PC-9 (cell line): ENCODE data around the gene ZNF260. TPM values are rescaled to one million over a fixed set of nuclear protein-coding genes. Genes with fewer than 3 reads are reported as not detected.

ENCODE experiments used
- BruUV-seq: library from RNA; stranded (reverse); fragments of 400-500 nt; replicated peaks from 2 replicates; lab custom pipeline; 2021; lab: Mats Ljungman, UMichigan
- CTCF ChIA-PET: fragments of 300-600 bp; sonication (Branson Sonifier 250); formaldehyde crosslinking; loops from one replicate; lab custom pipeline; 2022; ENCODE audit warnings: antibody characterized with exemption; lab: Charles Lee
- POLR2A ChIA-PET: fragments of 300-600 bp; sonication (Branson Sonifier 250); formaldehyde crosslinking; loops from one replicate; lab custom pipeline; 2022; ENCODE audit warnings: antibody characterized with exemption; ENCODE audit not compliant: unreplicated experiment; lab: Charles Lee
- DNase-seq, 2 experiments: peaks; one replicate each; pipeline versions ENCODE4 v3.0.0 to v3.0.0-alpha.2; 2015 to 2022; ENCODE audit warnings: mixed read lengths in 1 of 2
- H2AFZ ChIP-seq: fragments of 200-600 bp; sonication (generic); 2 replicates; pipeline ENCODE4 v1.8.1; 2017; ENCODE audit warnings: antibody characterized with exemption
- H3F3A ChIP-seq: fragments of 200-600 bp; sonication (generic); 2 replicates; pipeline ENCODE4 v1.8.1; 2017; ENCODE audit warnings: antibody characterized with exemption, mild to moderate bottlenecking, low read depth; ENCODE audit not compliant: insufficient read depth
- H3K27ac ChIP-seq: fragments of 200-600 bp; sonication (generic); 2 replicates; pipeline ENCODE4 v1.6.1; 2016; ENCODE audit warnings: mixed run types
- H3K27me3 ChIP-seq: fragments of 200-600 bp; sonication (generic); 2 replicates; pipeline ENCODE4 v1.6.1; 2016; ENCODE audit warnings: low read depth, mixed run types; ENCODE audit not compliant: insufficient read depth
- H3K36me3 ChIP-seq: fragments of 200-600 bp; sonication (generic); 2 replicates; pipeline ENCODE4 v1.6.1; 2016; ENCODE audit warnings: low read depth, mixed run types
- H3K4me1 ChIP-seq: fragments of 200-600 bp; sonication (generic); replicated peaks from 2 replicates; pipeline ENCODE4 v1.6.1; 2016; ENCODE audit warnings: mixed run types; ENCODE audit not compliant: insufficient read depth
- H3K4me2 ChIP-seq: fragments of 200-600 bp; sonication (generic); 2 replicates; pipeline ENCODE4 v1.6.1; 2017; ENCODE audit warnings: mixed run types
- H3K4me3 ChIP-seq: fragments of 200-600 bp; sonication (generic); 2 replicates; pipeline ENCODE4 v1.6.1; 2016; ENCODE audit warnings: mixed run types
- H3K79me2 ChIP-seq: fragments of 200-600 bp; sonication (generic); 2 replicates; pipeline ENCODE4 v1.6.1; 2017; ENCODE audit warnings: low read depth, mixed run types
- H3K9me2 ChIP-seq: fragments of 200-600 bp; sonication (generic); 2 replicates; pipeline ENCODE4 v1.8.1; 2017; ENCODE audit warnings: mild to moderate bottlenecking; ENCODE audit not compliant: insufficient read depth
- H3K9me3 ChIP-seq: fragments of 200-600 bp; sonication (generic); 2 replicates; pipeline ENCODE4 v1.8.1; 2016; ENCODE audit warnings: low read depth; ENCODE audit not compliant: insufficient read depth
- H4K20me1 ChIP-seq: fragments of 200-600 bp; sonication (generic); 2 replicates; pipeline ENCODE4 v1.8.1; 2017; ENCODE audit not compliant: insufficient read depth
- EZH2 ChIP-seq: fragments of 200-600 bp; sonication (generic); IDR thresholded peaks from 2 replicates; pipeline ENCODE4 v1.8.0; 2017; ENCODE audit warnings: antibody characterized with exemption, low read depth
- intact Hi-C: fragments of 100-400 bp; cut with micrococcal nuclease; formaldehyde crosslinking; loops from one replicate; pipeline ENCODE4 v1.10.0; 2022; ENCODE audit not compliant: unreplicated experiment
- total RNA-seq: library from RNA; stranded (reverse); gene quantifications from 2 replicates; pipeline ENCODE4 v1.2.3, GENCODE V29; 2021
- TF ChIP-seq, protein P1 (sequence below): fragments of 200-600 bp; sonication (generic); conservative IDR thresholded peaks from 2 replicates; pipeline ENCODE4 v1.6.1; 2017; ENCODE audit warnings: mixed run types, antibody characterized with exemption, mild to moderate bottlenecking, moderate library complexity

ZNF260 gene
- total RNA-seq, 1 experiment from 2014 or later: 10.6 TPM

GRCh38 chr19:36526581-36526980 lies 1.5 kb downstream of the ZNF260 start:
- ChIA-PET CTCF (no interaction called here), POLR2A (no interaction called here)
- intact Hi-C loops: no loop called here
- no peak for TF ChIP-seq EZH2
- TF ChIP-seq, protein P1, sequence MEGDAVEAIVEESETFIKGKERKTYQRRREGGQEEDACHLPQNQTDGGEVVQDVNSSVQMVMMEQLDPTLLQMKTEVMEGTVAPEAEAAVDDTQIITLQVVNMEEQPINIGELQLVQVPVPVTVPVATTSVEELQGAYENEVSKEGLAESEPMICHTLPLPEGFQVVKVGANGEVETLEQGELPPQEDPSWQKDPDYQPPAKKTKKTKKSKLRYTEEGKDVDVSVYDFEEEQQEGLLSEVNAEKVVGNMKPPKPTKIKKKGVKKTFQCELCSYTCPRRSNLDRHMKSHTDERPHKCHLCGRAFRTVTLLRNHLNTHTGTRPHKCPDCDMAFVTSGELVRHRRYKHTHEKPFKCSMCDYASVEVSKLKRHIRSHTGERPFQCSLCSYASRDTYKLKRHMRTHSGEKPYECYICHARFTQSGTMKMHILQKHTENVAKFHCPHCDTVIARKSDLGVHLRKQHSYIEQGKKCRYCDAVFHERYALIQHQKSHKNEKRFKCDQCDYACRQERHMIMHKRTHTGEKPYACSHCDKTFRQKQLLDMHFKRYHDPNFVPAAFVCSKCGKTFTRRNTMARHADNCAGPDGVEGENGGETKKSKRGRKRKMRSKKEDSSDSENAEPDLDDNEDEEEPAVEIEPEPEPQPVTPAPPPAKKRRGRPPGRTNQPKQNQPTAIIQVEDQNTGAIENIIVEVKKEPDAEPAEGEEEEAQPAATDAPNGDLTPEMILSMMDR: no peak
- H3K9me2 ChIP-seq: no peaks in the 10 kb centered on the region
- H3F3A ChIP-seq: no peaks in the 10 kb centered on the region
- no peak overlapping the region for H3K27ac ChIP-seq
- DNase-seq: no peak
- no peaks in the 10 kb centered on the region for H4K20me1 ChIP-seq
- H3K36me3 ChIP-seq: peaks cover 15% of the 10 kb centered on the region
- peaks cover 57% of the 10 kb centered on the region for H3K9me3 ChIP-seq
- H3K4me1 ChIP-seq: peaks cover 6% of the 10 kb centered on the region; the same call in 1 of the 2 replicates
- no peaks in the 10 kb centered on the region for H3K27me3 ChIP-seq
- H3K79me2 ChIP-seq: peaks cover 41% of the 10 kb centered on the region
- peak overlapping the region; percentile 83 for H3K4me2 ChIP-seq
- H3K4me3 ChIP-seq: peak overlapping the region; percentile 80; the same call in 1 of the 2 replicates
- BruUV-seq: no TSS peak
- H2AFZ ChIP-seq: no peak overlapping the region

DNA sequence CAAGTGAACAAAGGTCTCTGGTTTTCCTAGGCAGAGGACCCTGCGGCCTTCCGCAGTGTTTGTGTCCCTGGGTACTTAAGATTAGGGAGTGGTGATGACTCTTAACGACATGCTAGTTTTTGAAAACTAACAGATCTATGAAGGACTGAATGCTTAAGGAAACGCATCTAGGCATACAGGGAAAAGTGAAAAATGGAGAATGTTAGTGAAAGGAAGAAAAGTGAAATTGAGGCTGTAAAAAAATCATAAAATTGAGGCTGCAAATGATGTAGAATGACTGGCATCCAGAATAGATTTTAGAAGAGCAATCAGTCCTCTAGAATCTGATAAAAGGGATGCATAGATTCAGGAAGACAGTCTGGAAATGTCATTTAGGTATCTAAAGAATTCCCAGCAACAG lies 3.5 kb downstream of the ZNF260 start:
- CTCF ChIA-PET: no interaction called here
- H3K27me3 ChIP-seq: no peaks in the 10 kb centered on the region
- no peak overlapping the region for H3K27ac ChIP-seq
- no peaks in the 10 kb centered on the region for H4K20me1 ChIP-seq
- peaks cover 65% of the 10 kb centered on the region for H3K9me3 ChIP-seq
- H3F3A ChIP-seq: no peaks in the 10 kb centered on the region
- no peak for DNase-seq
- H3K36me3 ChIP-seq: peaks cover 29% of the 10 kb centered on the region
- no peak overlapping the region for H3K4me3 ChIP-seq
- H3K4me2 ChIP-seq: no peak overlapping the region
- H3K9me2 ChIP-seq: no peaks in the 10 kb centered on the region
- peaks cover 6% of the 10 kb centered on the region; the same call in 1 of the 2 replicates for H3K4me1 ChIP-seq
- intact Hi-C loops: no loop called here
- BruUV-seq: no TSS peak
- no peak overlapping the region for H2AFZ ChIP-seq
- peaks cover 36% of the 10 kb centered on the region for H3K79me2 ChIP-seq
- TF ChIP-seq, protein P1: no peak
- no peak for TF ChIP-seq EZH2
- POLR2A ChIA-PET: no interaction called here

- no peaks in the 10 kb centered on the region for H3K4me1 ChIP-seq
- no peaks in the 10 kb centered on the region for H3K79me2 ChIP-seq
- peaks cover 52% of the 10 kb centered on the region for H3K36me3 ChIP-seq
- TF ChIP-seq, protein P1: no peak
- TF ChIP-seq EZH2: no peak
- intact Hi-C loops: no loop called here
- H2AFZ ChIP-seq: no peak overlapping the region
- H3K27me3 ChIP-seq: no peaks in the 10 kb centered on the region
- CTCF ChIA-PET: no interaction called here
- no peaks in the 10 kb centered on the region for H4K20me1 ChIP-seq
- POLR2A ChIA-PET: no interaction called here
- H3K27ac ChIP-seq: no peak overlapping the region
- peaks cover 78% of the 10 kb centered on the region for H3K9me3 ChIP-seq
- BruUV-seq: no TSS peak
- DNase-seq: no peak
- H3K4me2 ChIP-seq: no peak overlapping the region
- no peaks in the 10 kb centered on the region for H3K9me2 ChIP-seq
- H3F3A ChIP-seq: 0 out of 2 replicates have a peak, but pooled peaks cover 3% of the 10 kb centered on the region
- H3K4me3 ChIP-seq: peak overlapping the region; percentile 10; the same call in 1 of the 2 replicates
Observed at GRCh38 chr19:36514012-36514612, 14.0 kb downstream of the ZNF260 start.
